PC-3 (cell line): ENCODE results near the gene FNDC5.
A peak's percentile ranks its signal among the peaks of the same experiment; 100 is the strongest.

ENCODE experiments used
- EZH2 ChIP-seq: fragments of 300-600 bp; sonication (generic); IDR thresholded peaks from one replicate; pipeline ENCODE4 v1.6.1; 2017; ENCODE audit warnings: antibody characterized with exemption, mild to moderate bottlenecking, low read length; ENCODE audit not compliant: unreplicated experiment
- TF ChIP-seq, protein P1 (sequence below): fragments of 300-600 bp; sonication (generic); conservative IDR thresholded peaks from 2 replicates; pipeline ENCODE4 v1.5.1; 2017; ENCODE audit warnings: antibody characterized with exemption, low read depth, mild to moderate bottlenecking, low read length

DNA sequence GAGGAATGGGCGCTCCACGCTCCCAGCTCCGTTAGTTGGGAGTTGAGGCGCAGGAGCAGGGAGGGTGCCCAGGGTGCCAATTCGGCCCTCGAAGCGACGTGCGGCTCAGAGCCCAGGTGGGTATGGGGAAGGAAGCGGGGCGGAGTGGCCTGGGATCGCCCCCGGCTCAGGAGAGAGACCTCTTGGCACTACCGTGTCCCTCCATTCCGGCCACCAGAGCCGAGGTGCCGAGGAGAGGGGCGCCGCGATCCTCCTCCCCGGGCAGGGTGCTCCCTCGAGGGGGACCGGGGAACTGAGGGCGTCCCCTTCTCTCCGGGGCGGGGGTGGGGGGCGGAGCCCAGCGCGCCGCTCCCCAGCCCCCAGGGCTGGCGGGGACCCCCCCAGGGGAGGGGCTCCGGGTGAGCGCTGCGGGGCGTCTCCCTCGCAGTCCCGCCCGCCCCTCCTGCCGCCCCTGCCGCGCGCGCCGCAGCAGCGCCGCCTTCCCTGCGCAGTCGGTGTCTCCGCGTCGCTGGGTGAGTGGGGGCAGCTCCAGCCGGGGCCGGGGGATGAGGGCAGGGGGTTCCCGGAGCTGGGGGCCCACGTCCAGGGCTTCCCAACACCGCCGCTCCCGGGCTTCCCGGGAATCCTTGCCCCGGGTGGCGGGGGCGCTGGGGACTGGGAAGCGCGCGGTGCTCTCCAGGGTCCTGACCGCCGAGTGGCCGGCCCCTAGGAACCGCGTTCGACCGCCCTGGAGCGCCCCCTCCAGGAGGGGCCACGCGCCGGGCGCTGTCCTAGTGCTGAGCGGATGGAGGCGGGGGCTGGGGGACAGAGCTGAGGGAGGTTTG, 15.5 kb upstream of the FNDC5 start, which contains the start of gene HPCA:
- TF ChIP-seq, protein P1, sequence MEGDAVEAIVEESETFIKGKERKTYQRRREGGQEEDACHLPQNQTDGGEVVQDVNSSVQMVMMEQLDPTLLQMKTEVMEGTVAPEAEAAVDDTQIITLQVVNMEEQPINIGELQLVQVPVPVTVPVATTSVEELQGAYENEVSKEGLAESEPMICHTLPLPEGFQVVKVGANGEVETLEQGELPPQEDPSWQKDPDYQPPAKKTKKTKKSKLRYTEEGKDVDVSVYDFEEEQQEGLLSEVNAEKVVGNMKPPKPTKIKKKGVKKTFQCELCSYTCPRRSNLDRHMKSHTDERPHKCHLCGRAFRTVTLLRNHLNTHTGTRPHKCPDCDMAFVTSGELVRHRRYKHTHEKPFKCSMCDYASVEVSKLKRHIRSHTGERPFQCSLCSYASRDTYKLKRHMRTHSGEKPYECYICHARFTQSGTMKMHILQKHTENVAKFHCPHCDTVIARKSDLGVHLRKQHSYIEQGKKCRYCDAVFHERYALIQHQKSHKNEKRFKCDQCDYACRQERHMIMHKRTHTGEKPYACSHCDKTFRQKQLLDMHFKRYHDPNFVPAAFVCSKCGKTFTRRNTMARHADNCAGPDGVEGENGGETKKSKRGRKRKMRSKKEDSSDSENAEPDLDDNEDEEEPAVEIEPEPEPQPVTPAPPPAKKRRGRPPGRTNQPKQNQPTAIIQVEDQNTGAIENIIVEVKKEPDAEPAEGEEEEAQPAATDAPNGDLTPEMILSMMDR, result peak; percentile 62
- no peak for TF ChIP-seq EZH2
